NT2/D1 (cell line): ENCODE data around the gene MAN2A1.

ENCODE experiments used
- DNase-seq: peaks from one replicate; pipeline ENCODE4 v3.0.0-alpha.2; 2011; ENCODE audit warnings: low read depth, low spot score
- H3K27me3 ChIP-seq: 2 replicates; pipeline ENCODE4 v1.6.0; 2011; ENCODE audit warnings: mild to moderate bottlenecking; ENCODE audit not compliant: insufficient read length, insufficient read depth
- H3K36me3 ChIP-seq: 2 replicates; pipeline ENCODE4 v1.6.1; 2011; ENCODE audit warnings: mild to moderate bottlenecking, low read length, mixed read lengths; ENCODE audit not compliant: insufficient read depth, insufficient read length
- H3K4me1 ChIP-seq: 2 replicates; pipeline ENCODE4 v1.5.1; 2011; ENCODE audit not compliant: insufficient read depth, insufficient read length
- H3K4me3 ChIP-seq: 2 replicates; pipeline ENCODE4 v1.5.1; 2011; ENCODE audit warnings: low read depth; ENCODE audit not compliant: insufficient read length
- H3K9ac ChIP-seq: 2 replicates; pipeline ENCODE4 v1.6.0; 2011; ENCODE audit warnings: low read depth; ENCODE audit not compliant: insufficient read length
- H3K9me3 ChIP-seq: 2 replicates; pipeline ENCODE4 v1.5.1; 2011; ENCODE audit warnings: mild to moderate bottlenecking, low read length; ENCODE audit not compliant: insufficient read depth
- SUZ12 ChIP-seq: IDR thresholded peaks from 2 replicates; pipeline ENCODE4 v1.6.1; 2011; ENCODE audit not compliant: insufficient read length, insufficient read depth; ENCODE audit errors: extremely low read depth
- YY1 ChIP-seq: IDR thresholded peaks from 2 replicates; pipeline ENCODE4 v1.6.1; 2011; ENCODE audit not compliant: insufficient read length, insufficient read depth
- ZNF274 ChIP-seq: IDR thresholded peaks from 2 replicates; pipeline ENCODE4 v1.6.1; 2011; ENCODE audit warnings: mild to moderate bottlenecking, low read depth, low read length

The MAN2A1 gene

GRCh38 chr5:109899163-109899535, 209.4 kb downstream of the MAN2A1 start:
- TF ChIP-seq YY1 (no peak), SUZ12 (no peak)
- no peaks in the 10 kb centered on the region for H3K36me3 ChIP-seq
- H3K4me1 ChIP-seq: no peaks in the 10 kb centered on the region

DNA sequence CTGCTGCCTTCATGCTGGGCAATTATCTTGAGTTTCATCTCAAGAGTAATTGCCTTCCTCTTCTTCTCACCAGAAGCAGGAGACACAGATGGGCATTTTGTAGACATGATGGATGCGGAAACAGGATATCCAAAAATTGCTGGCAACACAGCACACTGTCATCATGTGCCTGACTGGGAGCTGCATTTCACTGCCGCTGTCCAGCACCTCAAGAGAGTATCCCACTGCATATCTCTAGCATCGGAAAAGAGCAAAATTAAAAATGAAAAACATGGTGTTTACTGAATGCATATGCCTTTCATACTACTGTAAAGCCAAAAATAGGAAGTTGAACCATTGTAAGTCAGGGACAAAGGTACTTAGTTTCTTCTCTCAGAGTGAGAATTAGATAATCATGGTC, 210.7 kb downstream of the MAN2A1 start:
- H3K4me3 ChIP-seq: no peak overlapping the region
- no peaks in the 10 kb centered on the region for H3K9me3 ChIP-seq
- H3K9ac ChIP-seq: no peak overlapping the region
- no peaks in the 10 kb centered on the region for H3K36me3 ChIP-seq
- no peaks in the 10 kb centered on the region for H3K27me3 ChIP-seq
- no peaks in the 10 kb centered on the region for H3K4me1 ChIP-seq
- no peak for TF ChIP-seq SUZ12
- TF ChIP-seq YY1: no peak
- TF ChIP-seq ZNF274: no peak
- DNase-seq: no peak

More at GRCh38 chr5:109899163-109899535, 209.4 kb downstream of the MAN2A1 start:
- Histone ChIP-seq H3K27me3 (no peaks in the 10 kb centered on the region), H3K4me3 (no peak overlapping the region), H3K9ac (no peak overlapping the region), H3K9me3 (no peaks in the 10 kb centered on the region)
- DNase-seq: no peak

GRCh38 chr5:109900911-109901627, 211.3 kb downstream of the MAN2A1 start:
- Histone ChIP-seq H3K9ac (no peak overlapping the region), H3K9me3 (no peaks in the 10 kb centered on the region), H3K4me1 (no peaks in the 10 kb centered on the region), H3K36me3 (no peaks in the 10 kb centered on the region), H3K4me3 (no peak overlapping the region), H3K27me3 (no peaks in the 10 kb centered on the region)
- no peak for DNase-seq
- TF ChIP-seq YY1 (no peak), ZNF274 (no peak), SUZ12 (no peak)

DNA sequence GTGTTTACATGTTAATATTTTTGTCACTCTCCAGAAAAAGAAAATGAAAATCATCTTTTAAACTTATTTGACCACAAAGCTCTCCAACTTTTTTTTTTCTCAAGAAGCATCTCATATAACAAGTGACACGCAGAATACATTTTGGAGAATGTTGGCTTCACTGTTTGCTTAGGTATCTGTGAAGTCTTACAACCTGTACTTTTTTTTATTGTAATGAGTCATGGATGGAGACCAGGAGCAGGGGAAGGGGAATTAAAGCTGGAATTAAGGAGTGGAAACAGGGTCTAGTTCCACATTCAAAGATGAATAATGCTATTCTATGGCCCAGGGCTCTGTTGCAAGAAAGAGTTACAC, 211.9 kb downstream of the MAN2A1 start:
- no peaks in the 10 kb centered on the region for H3K36me3 ChIP-seq
- H3K27me3 ChIP-seq: no peaks in the 10 kb centered on the region
- TF ChIP-seq ZNF274 (no peak), YY1 (no peak), SUZ12 (no peak)
- DNase-seq: no peak
- H3K4me3 ChIP-seq: no peak overlapping the region
- no peak overlapping the region for H3K9ac ChIP-seq
- no peaks in the 10 kb centered on the region for H3K9me3 ChIP-seq
- H3K4me1 ChIP-seq: no peaks in the 10 kb centered on the region

DNA sequence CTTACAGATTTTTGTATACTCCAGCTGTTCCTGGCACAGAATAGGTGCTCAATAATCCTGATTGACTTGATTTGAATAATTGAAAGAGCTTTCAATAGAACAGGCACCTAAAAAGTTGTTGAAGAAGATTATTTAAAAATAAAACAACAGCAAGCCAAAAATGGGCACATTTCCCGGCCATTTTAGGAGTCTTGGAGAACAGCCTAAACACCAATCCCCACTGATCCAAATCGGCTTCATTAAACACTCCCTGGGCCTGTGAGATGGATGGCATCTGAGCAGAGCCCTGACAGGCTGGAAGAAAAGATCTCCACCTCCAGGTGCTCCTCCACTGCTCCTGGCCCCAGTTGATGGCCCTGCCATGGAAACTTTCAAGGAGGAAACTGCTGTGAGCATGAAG, 213.3 kb downstream of the MAN2A1 start:
- H3K4me3 ChIP-seq: no peak overlapping the region
- no peak overlapping the region for H3K9ac ChIP-seq
- H3K27me3 ChIP-seq: no peaks in the 10 kb centered on the region
- TF ChIP-seq SUZ12 (no peak), YY1 (no peak), ZNF274 (no peak)
- no peaks in the 10 kb centered on the region for H3K4me1 ChIP-seq
- no peaks in the 10 kb centered on the region for H3K36me3 ChIP-seq
- no peak for DNase-seq
- no peaks in the 10 kb centered on the region for H3K9me3 ChIP-seq

GRCh38 chr5:109905906-109906305, 216.2 kb downstream of the MAN2A1 start:
- no peak for DNase-seq

GRCh38 chr5:109907189-109907588, 217.5 kb downstream of the MAN2A1 start:
- no peaks in the 10 kb centered on the region for H3K27me3 ChIP-seq
- TF ChIP-seq SUZ12 (no peak), YY1 (no peak), ZNF274 (no peak)

More at GRCh38 chr5:109905906-109906305, 216.2 kb downstream of the MAN2A1 start:
- H3K9me3 ChIP-seq: no peaks in the 10 kb centered on the region
- no peaks in the 10 kb centered on the region for H3K36me3 ChIP-seq
- H3K9ac ChIP-seq: no peak overlapping the region
- TF ChIP-seq SUZ12 (no peak), YY1 (no peak), ZNF274 (no peak)
- no peaks in the 10 kb centered on the region for H3K27me3 ChIP-seq
- H3K4me3 ChIP-seq: no peak overlapping the region
- no peaks in the 10 kb centered on the region for H3K4me1 ChIP-seq

GRCh38 chr5:109907731-109908130, 218.0 kb downstream of the MAN2A1 start:
- no peaks in the 10 kb centered on the region for H3K36me3 ChIP-seq
- H3K9ac ChIP-seq: no peak overlapping the region
- H3K27me3 ChIP-seq: no peaks in the 10 kb centered on the region
- DNase-seq: no peak
- no peaks in the 10 kb centered on the region for H3K4me1 ChIP-seq
- TF ChIP-seq SUZ12 (no peak), YY1 (no peak), ZNF274 (no peak)
- no peak overlapping the region for H3K4me3 ChIP-seq
- no peaks in the 10 kb centered on the region for H3K9me3 ChIP-seq

More at GRCh38 chr5:109907189-109907588, 217.5 kb downstream of the MAN2A1 start:
- no peaks in the 10 kb centered on the region for H3K4me1 ChIP-seq
- H3K9me3 ChIP-seq: no peaks in the 10 kb centered on the region
- H3K4me3 ChIP-seq: no peak overlapping the region
- DNase-seq: no peak
- H3K9ac ChIP-seq: no peak overlapping the region
- H3K36me3 ChIP-seq: no peaks in the 10 kb centered on the region
